Activated CD8-positive, alpha-beta memory T cell treated with anti-CD3 and anti-CD28 coated beads for 4 hours (primary cell): ENCODE measurements around the gene GOSR1.
"Not testable (repeated sequence)": the region's sequence is repeated elsewhere in the genome, so short reads cannot be mapped to it uniquely, and the experiment has no call there.

Source experiments
- DNase-seq, 2 donors: peaks; one replicate each; pipeline ENCODE4 v3.0.0-alpha.2; 2020; ENCODE audit warnings: low read depth in 2 of 2

Gene GOSR1

DNA sequence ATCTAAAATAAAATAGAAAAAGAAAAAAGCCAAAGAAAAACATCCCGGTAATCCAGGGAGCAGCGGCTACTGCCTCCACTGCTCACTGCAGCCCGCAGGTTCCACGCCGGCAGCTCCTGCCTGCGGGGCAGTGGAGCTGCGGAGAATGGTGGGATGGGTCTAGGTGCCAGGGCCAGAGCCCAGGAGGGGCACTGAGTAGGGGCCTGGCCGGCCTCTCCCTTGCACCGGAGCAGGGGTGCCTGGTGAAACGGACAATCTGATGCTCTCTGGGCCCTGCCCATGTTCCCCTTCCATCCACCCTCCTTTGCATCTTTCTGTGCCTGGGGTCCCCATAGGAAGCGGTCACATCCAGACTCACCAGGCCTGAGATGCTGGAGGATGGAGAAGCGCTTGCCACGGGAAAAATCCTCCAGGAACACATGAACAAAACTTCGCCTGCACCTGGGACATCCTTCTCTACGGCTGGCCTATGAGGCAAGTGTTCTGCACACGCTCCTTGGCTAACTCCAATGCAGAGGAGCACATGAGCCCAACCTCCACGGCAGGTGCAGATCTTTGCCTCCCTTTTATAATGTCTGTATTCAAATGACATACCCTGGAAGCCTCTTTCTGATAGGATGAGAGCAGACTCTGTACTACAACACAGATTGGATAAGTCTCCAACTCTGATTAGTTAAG lies 98.6 kb downstream of the GOSR1 start:
- not testable (repeated sequence) for DNase-seq

- no peak for DNase-seq
These were observed 99.2 kb downstream of the GOSR1 start for GRCh38 chr17:30576326-30576861.
